ACC112 (cell line): ENCODE results near the gene NT5C2.
"Not testable (repeated sequence)": the region's sequence is repeated elsewhere in the genome, so short reads cannot be mapped to it uniquely, and the experiment has no call there.

ENCODE experiments used
- H2AFZ ChIP-seq: fragments of 200-600 bp; sonication (generic); one replicate; pipeline ENCODE4 v1.6.0; 2017; ENCODE audit warnings: antibody characterized with exemption, low read length; ENCODE audit not compliant: unreplicated experiment
- H3K27ac ChIP-seq: fragments of 200-600 bp; sonication (generic); 2 replicates; pipeline ENCODE4 v1.5.1; 2014; ENCODE audit warnings: low read depth, mild to moderate bottlenecking, antibody characterized with exemption, low read length, moderate library complexity
- H3K27me3 ChIP-seq: fragments of 200-600 bp; sonication (generic); 2 replicates; pipeline ENCODE4 v1.6.1; 2014; ENCODE audit warnings: mild to moderate bottlenecking, antibody characterized with exemption, low read length, moderate library complexity, mixed read lengths; ENCODE audit not compliant: insufficient read depth
- H3K36me3 ChIP-seq: fragments of 200-600 bp; sonication (generic); 2 replicates; pipeline ENCODE4 v1.6.1; 2016; ENCODE audit warnings: mild to moderate bottlenecking, antibody characterized with exemption, low read length, moderate library complexity, mixed read lengths; ENCODE audit not compliant: insufficient read depth
- H3K4me1 ChIP-seq: fragments of 200-600 bp; sonication (generic); one replicate; pipeline ENCODE4 v1.6.1; 2016; ENCODE audit warnings: low read length, mixed read lengths; ENCODE audit not compliant: insufficient read depth, unreplicated experiment, control insufficient read depth
- H3K4me3 ChIP-seq: fragments of 200-600 bp; sonication (generic); 2 replicates; pipeline ENCODE4 v1.5.1; 2014; ENCODE audit warnings: mild to moderate bottlenecking, low read depth, low read length
- H3K79me2 ChIP-seq: fragments of 200-600 bp; sonication (generic); one replicate; pipeline ENCODE4 v1.6.0; 2016; ENCODE audit warnings: low read length; ENCODE audit not compliant: control insufficient read depth, unreplicated experiment, insufficient read depth

Gene NT5C2

GRCh38 chr10:103144041-103144440 lies 49.0 kb downstream of the NT5C2 start:
- no peaks in the 10 kb centered on the region for H3K27me3 ChIP-seq
- peaks cover 11% of the 10 kb centered on the region for H3K79me2 ChIP-seq
- peaks cover 21% of the 10 kb centered on the region for H3K4me1 ChIP-seq
- peaks cover 4% of the 10 kb centered on the region; the same call in 1 of the 2 replicates for H3K36me3 ChIP-seq
- no peak overlapping the region for H2AFZ ChIP-seq
- no peak overlapping the region for H3K27ac ChIP-seq
- no peak overlapping the region for H3K4me3 ChIP-seq

- H3K4me3 ChIP-seq, H2AFZ ChIP-seq, H3K27ac ChIP-seq, H3K27me3 ChIP-seq, H3K36me3 ChIP-seq: not testable (repeated sequence)
- Histone ChIP-seq H3K4me1 (peaks cover 21% of the 10 kb centered on the region), H3K79me2 (peaks cover 11% of the 10 kb centered on the region)
These were observed 49.4 kb downstream of the NT5C2 start for GRCh38 chr10:103143641-103144040.

DNA sequence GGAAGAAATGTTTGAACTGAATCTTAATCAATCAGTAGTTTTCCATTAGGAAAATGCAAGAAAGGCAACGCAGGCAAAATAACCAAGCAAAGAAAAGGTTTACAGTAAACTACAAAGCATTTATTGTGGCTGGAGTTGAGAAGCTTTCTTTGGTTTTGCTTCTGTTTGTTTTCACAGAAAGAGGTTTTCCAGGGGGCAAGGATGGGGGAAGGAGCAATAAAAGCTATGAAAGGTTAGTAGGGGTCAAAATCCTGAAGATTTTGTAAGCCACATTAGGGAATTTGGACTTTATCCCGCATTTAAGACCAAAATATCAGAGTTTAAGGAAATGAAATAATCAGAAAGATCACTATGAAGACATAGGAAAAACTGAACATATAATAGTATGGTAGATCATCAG lies 51.1 kb downstream of the NT5C2 start:
- no peaks in the 10 kb centered on the region for H3K27me3 ChIP-seq
- H3K4me1 ChIP-seq: peaks cover 19% of the 10 kb centered on the region
- no peak overlapping the region for H3K27ac ChIP-seq
- peaks cover 18% of the 10 kb centered on the region; the same call in 1 of the 2 replicates for H3K36me3 ChIP-seq
- no peak overlapping the region for H3K4me3 ChIP-seq
- peaks cover 11% of the 10 kb centered on the region for H3K79me2 ChIP-seq
- no peak overlapping the region for H2AFZ ChIP-seq

- no peaks in the 10 kb centered on the region for H3K27me3 ChIP-seq
- no peak overlapping the region for H2AFZ ChIP-seq
- peaks cover 28% of the 10 kb centered on the region for H3K36me3 ChIP-seq
- no peak overlapping the region for H3K4me3 ChIP-seq
- H3K4me1 ChIP-seq: peaks cover 5% of the 10 kb centered on the region
- peaks cover 6% of the 10 kb centered on the region for H3K79me2 ChIP-seq
- H3K27ac ChIP-seq: no peak overlapping the region
These were observed 52.6 kb downstream of the NT5C2 start for GRCh38 chr10:103140469-103140868.

DNA sequence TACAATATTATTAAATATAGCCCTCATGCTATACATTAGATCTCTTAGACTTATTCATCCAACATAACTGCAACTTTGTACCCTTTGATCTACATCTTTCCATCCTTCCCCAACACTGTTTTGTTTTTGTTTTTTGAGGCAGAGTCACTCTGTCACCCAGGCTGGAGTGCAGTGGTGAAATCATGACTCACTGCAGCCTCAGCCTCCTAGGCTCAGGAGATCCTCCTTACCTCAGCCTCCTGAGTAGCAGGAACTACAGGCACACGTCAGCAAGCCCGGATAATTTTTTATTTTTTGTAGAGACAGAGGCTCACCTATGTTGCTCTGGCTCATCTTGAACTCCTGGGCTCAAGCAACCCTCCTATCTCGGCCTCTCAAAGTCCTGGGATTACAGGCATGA lies 53.3 kb downstream of the NT5C2 start:
- Histone ChIP-seq H3K4me1 (no peaks in the 10 kb centered on the region), H3K4me3 (no peak overlapping the region), H2AFZ (no peak overlapping the region), H3K79me2 (peaks cover 4% of the 10 kb centered on the region), H3K27ac (no peak overlapping the region), H3K27me3 (no peaks in the 10 kb centered on the region), H3K36me3 (peaks cover 33% of the 10 kb centered on the region)

GRCh38 chr10:103135168-103135567 lies 57.9 kb downstream of the NT5C2 start:
- H3K4me1 ChIP-seq, H3K79me2 ChIP-seq, H3K27ac ChIP-seq, H2AFZ ChIP-seq, H3K27me3 ChIP-seq, H3K4me3 ChIP-seq: not testable (repeated sequence)
- H3K36me3 ChIP-seq: peaks cover 32% of the 10 kb centered on the region

DNA sequence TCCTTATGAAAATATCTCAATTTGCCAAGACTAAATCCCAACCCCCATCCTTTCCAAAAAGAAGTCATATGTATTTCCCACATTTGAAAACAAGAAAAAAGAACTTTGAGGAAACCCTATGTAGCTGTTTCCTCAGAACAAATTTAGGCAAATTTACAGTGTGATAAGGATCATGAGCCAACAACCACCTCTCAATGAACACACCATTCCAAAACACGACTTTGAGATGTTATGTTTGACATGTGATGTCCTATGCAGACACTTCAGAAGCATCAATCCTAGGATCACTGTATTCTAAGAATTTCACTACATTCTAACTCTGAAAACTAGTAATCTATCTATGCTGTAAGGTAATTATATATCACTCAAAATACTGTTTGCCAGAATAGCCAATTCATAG lies 62.2 kb downstream of the NT5C2 start:
- Histone ChIP-seq H3K27me3 (no peaks in the 10 kb centered on the region), H3K27ac (no peak overlapping the region), H3K36me3 (peaks cover 8% of the 10 kb centered on the region), H2AFZ (no peak overlapping the region), H3K79me2 (no peaks in the 10 kb centered on the region), H3K4me3 (no peak overlapping the region), H3K4me1 (no peaks in the 10 kb centered on the region)

DNA sequence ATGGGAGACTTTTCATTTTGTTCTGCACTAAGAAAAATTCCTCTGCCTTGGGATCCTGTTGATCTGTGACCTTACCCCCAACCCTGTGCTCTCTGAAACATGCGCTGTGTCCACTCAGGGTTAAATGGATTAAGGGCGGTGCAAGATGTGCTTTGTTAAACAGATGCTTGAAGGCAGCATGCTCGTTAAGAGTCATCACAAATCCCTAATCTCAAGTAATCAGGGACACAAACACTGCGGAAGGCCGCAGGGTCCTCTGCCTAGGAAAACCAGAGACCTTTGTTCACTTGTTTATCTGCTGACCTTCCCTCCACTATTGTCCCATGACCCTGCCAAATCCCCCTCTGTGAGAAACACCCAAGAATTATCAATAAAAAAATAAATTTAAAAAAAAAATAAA lies 62.9 kb downstream of the NT5C2 start:
- H3K36me3 ChIP-seq, H2AFZ ChIP-seq, H3K4me3 ChIP-seq, H3K27ac ChIP-seq, H3K27me3 ChIP-seq, H3K4me1 ChIP-seq, H3K79me2 ChIP-seq: not testable (repeated sequence)

- peaks cover 10% of the 10 kb centered on the region for H3K4me1 ChIP-seq
- no peaks in the 10 kb centered on the region for H3K27me3 ChIP-seq
- H2AFZ ChIP-seq: no peak overlapping the region
- H3K27ac ChIP-seq: no peak overlapping the region
- no peak overlapping the region for H3K4me3 ChIP-seq
- H3K36me3 ChIP-seq: no peaks in the 10 kb centered on the region; the same call in 1 of the 2 replicates
- H3K79me2 ChIP-seq: no peaks in the 10 kb centered on the region
These were observed 65.8 kb downstream of the NT5C2 start for GRCh38 chr10:103127241-103127640.

DNA sequence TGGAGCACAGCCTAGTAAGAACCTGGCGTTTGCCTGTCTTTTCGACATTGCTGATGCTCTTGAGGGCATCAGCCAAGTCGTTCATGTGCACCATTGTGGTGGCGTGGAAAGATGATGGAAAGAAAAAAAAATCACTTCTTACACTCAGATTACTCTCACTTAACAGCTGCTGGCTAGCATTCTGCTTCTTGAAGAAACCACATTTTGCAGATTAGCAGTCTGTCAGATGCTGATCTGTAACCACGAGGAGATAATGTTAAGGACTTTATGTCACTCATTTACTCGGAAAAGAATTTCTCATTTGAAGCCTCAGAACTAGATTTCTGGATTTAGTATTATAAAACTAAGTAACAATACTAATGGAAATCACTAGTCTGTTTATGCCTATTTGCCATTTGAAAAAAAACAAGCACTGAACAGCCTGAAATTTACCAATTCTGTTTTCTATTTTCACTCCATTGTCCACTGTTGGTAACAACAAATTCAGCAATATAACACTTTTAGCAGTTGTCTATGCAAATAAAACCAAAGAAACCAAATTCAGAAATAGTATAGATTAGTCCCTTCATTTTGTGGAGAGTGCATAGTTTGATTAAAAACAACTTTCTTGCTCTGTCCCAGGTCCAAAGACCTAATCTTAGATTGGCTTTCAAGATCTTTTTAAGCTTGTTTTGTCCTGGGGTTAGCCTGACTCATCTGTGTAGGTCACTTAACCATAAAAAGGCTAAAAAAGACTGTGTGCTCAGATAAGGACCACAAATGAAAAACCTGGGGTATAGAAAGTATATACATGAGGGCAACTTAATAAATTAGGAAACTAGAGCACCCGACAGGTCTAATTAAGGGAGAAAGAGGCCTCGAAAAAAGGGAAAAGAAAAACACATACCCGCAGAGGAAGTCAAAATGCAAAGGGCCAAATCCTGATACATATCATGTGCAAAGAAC lies 67.5 kb downstream of the NT5C2 start:
- H3K4me3 ChIP-seq: no peak overlapping the region
- H3K27ac ChIP-seq: no peak overlapping the region

More for the DNA sequence above, 67.5 kb downstream of the NT5C2 start:
- Histone ChIP-seq H3K79me2 (no peaks in the 10 kb centered on the region), H3K36me3 (no peaks in the 10 kb centered on the region; the same call in 1 of the 2 replicates), H3K27me3 (no peaks in the 10 kb centered on the region), H2AFZ (no peak overlapping the region), H3K4me1 (peaks cover 21% of the 10 kb centered on the region)
